OCI-LY1 (cell line): ENCODE data around the gene STRIT1.
A peak's percentile ranks its signal among the peaks of the same experiment; 100 is the strongest.

Experiments used
- H2AFZ ChIP-seq: fragments of 200-600 bp; sonication (generic), shearing (Covaris generic); 2 replicates; pipeline ENCODE4 v1.6.0; 2014; ENCODE audit warnings: antibody characterized with exemption, mild to moderate bottlenecking, low read length
- H3F3A ChIP-seq: fragments of 200-600 bp; sonication (generic), shearing (Covaris generic); 2 replicates; pipeline ENCODE4 v1.6.0; 2014; ENCODE audit warnings: mild to moderate bottlenecking, antibody characterized with exemption, low read length, moderate library complexity; ENCODE audit not compliant: insufficient read depth
- H3K27ac ChIP-seq: fragments of 200-600 bp; sonication (generic); 2 replicates; pipeline ENCODE4 v1.5.1; 2014; ENCODE audit warnings: low read length, mixed run types, mild to moderate bottlenecking, low read depth; ENCODE audit not compliant: poor library complexity, severe bottlenecking
- H3K27me3 ChIP-seq: fragments of 200-600 bp; sonication (generic); 2 replicates; pipeline ENCODE4 v1.6.0; 2014; ENCODE audit warnings: antibody characterized with exemption, mild to moderate bottlenecking, low read length, moderate library complexity; ENCODE audit not compliant: insufficient read depth
- H3K36me3 ChIP-seq: fragments of 200-600 bp; sonication (generic); 2 replicates; pipeline ENCODE4 v1.6.1; 2014; ENCODE audit warnings: mild to moderate bottlenecking, antibody characterized with exemption, low read length, moderate library complexity, mixed read lengths; ENCODE audit not compliant: insufficient read depth
- H3K4me1 ChIP-seq: fragments of 200-600 bp; sonication (generic); 2 replicates; pipeline ENCODE4 v1.5.1; 2014; ENCODE audit warnings: mild to moderate bottlenecking, low read length, moderate library complexity; ENCODE audit not compliant: insufficient read depth, severe bottlenecking
- H3K4me2 ChIP-seq: fragments of 200-600 bp; sonication (generic), shearing (Covaris generic); 2 replicates; pipeline ENCODE4 v1.6.1; 2014; ENCODE audit warnings: low read length
- H3K4me3 ChIP-seq: fragments of 200-600 bp; sonication (generic); 2 replicates; pipeline ENCODE4 v1.5.1; 2014; ENCODE audit warnings: low read length, low read depth, mild to moderate bottlenecking, mixed read lengths; ENCODE audit not compliant: poor library complexity, severe bottlenecking
- H3K79me2 ChIP-seq: fragments of 200-600 bp; shearing (Covaris generic); 2 replicates; pipeline ENCODE4 v1.6.1; 2016; ENCODE audit warnings: mixed run types, low read length, mixed read lengths; ENCODE audit not compliant: insufficient read depth
- H3K9ac ChIP-seq: fragments of 200-600 bp; sonication (generic), shearing (Covaris generic); 2 replicates; pipeline ENCODE4 v1.6.1; 2014; ENCODE audit warnings: mild to moderate bottlenecking, low read length, mixed read lengths
- H3K9me2 ChIP-seq: fragments of 200-600 bp; sonication (generic), shearing (Covaris generic); 2 replicates; pipeline ENCODE4 v1.6.1; 2014; ENCODE audit warnings: low read depth, mild to moderate bottlenecking, low read length, mixed read lengths
- H3K9me3 ChIP-seq: fragments of 200-600 bp; shearing (Covaris generic); 2 replicates; pipeline ENCODE4 v1.6.1; 2014; ENCODE audit warnings: low read length, mixed read lengths
- H4K20me1 ChIP-seq: fragments of 200-600 bp; sonication (generic), shearing (Covaris generic); 2 replicates; pipeline ENCODE4 v1.6.0; 2016; ENCODE audit warnings: mild to moderate bottlenecking, low read length; ENCODE audit not compliant: insufficient read depth
- EZH2 ChIP-seq: fragments of 200-600 bp; sonication (generic), shearing (Covaris generic); IDR thresholded peaks from 2 replicates; pipeline ENCODE4 v1.8.0; 2017; ENCODE audit warnings: borderline replicate concordance, mixed run types, mild to moderate bottlenecking, antibody characterized with exemption, low read length, moderate library complexity, mixed read lengths
- TF ChIP-seq, protein P1 (sequence below): fragments of 200-600 bp; sonication (generic), shearing (Covaris generic); IDR thresholded peaks from 2 replicates; pipeline ENCODE4 v1.5.1; 2017; ENCODE audit warnings: mild to moderate bottlenecking, antibody characterized with exemption, low read length, moderate library complexity, mixed read lengths

STRIT1 gene

DNA sequence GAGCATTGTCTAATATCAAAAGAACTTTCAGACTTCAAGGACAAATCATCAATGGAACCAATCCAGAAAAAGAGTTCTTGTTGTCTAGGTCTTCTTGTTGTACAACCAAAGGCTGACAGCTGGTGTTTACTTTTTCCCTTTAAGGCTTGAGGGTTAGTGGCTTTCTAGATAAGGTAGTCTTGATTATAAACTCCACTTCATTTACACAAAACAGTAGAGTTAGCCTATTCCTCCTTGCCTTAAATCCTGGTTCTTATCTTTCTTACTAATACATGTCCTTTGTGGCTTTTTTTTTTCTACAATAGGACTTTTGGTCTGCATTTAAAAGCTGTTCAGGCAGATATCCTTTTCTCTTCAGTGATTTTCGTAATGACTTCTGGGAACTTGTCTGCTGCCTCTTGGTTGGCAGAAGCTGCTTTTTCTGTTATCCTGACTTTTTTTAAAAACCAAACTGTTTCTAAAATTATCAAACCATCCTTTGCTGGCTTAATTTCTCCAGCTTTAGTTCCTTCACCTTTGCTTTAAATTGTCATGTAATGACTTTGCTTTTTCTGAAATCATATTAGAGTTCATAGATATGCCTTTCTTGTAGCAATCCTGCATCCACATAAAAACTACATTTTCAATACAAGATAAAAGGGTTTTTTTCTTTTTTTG lies 44.8 kb downstream of the STRIT1 start:
- no peaks in the 10 kb centered on the region for H3K79me2 ChIP-seq
- H3K4me2 ChIP-seq, result no peak overlapping the region
- no peaks in the 10 kb centered on the region for H3F3A ChIP-seq
- TF ChIP-seq, protein P1, sequence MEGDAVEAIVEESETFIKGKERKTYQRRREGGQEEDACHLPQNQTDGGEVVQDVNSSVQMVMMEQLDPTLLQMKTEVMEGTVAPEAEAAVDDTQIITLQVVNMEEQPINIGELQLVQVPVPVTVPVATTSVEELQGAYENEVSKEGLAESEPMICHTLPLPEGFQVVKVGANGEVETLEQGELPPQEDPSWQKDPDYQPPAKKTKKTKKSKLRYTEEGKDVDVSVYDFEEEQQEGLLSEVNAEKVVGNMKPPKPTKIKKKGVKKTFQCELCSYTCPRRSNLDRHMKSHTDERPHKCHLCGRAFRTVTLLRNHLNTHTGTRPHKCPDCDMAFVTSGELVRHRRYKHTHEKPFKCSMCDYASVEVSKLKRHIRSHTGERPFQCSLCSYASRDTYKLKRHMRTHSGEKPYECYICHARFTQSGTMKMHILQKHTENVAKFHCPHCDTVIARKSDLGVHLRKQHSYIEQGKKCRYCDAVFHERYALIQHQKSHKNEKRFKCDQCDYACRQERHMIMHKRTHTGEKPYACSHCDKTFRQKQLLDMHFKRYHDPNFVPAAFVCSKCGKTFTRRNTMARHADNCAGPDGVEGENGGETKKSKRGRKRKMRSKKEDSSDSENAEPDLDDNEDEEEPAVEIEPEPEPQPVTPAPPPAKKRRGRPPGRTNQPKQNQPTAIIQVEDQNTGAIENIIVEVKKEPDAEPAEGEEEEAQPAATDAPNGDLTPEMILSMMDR, result no peak
- TF ChIP-seq EZH2, result no peak
- no peaks in the 10 kb centered on the region for H3K9me2 ChIP-seq
- H4K20me1 ChIP-seq, result no peaks in the 10 kb centered on the region
- H3K4me1 ChIP-seq, result peaks cover 11% of the 10 kb centered on the region
- H2AFZ ChIP-seq, result no peak overlapping the region
- no peak overlapping the region for H3K9ac ChIP-seq
- no peaks in the 10 kb centered on the region for H3K36me3 ChIP-seq
- no peaks in the 10 kb centered on the region for H3K9me3 ChIP-seq
- H3K4me3 ChIP-seq, result no peak overlapping the region
- H3K27ac ChIP-seq, result no peak overlapping the region
- H3K27me3 ChIP-seq, result no peaks in the 10 kb centered on the region

DNA sequence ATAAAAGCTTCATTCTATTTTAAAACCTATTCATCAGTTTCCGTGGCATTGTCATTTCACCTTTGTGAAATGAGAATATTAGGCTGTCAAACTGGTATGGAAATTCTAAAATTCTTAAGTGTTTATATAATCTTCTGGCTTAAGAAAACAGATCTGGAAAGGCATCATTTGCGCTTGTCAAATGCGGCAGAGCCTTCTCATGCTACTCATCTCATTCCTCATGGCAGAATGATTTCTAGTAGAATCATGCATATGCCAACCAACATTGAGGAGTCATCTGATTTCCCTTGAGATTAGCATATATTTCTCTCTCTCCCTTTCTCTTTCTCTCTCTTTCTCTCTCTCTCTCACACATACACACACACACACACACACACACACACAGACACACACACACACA lies 48.8 kb downstream of the STRIT1 start:
- H3K36me3 ChIP-seq, result no peaks in the 10 kb centered on the region
- H3K4me1 ChIP-seq, result peaks cover 12% of the 10 kb centered on the region
- H3K27ac ChIP-seq, result peak overlapping the region; percentile 9
- H3K4me2 ChIP-seq, result no peak overlapping the region
- no peak overlapping the region for H3K9ac ChIP-seq
- H4K20me1 ChIP-seq, result no peaks in the 10 kb centered on the region
- no peak overlapping the region for H3K4me3 ChIP-seq
- no peaks in the 10 kb centered on the region for H3K27me3 ChIP-seq
- no peak overlapping the region for H2AFZ ChIP-seq
- H3F3A ChIP-seq, result no peaks in the 10 kb centered on the region
- no peaks in the 10 kb centered on the region for H3K79me2 ChIP-seq
- H3K9me3 ChIP-seq, result no peaks in the 10 kb centered on the region
- TF ChIP-seq, protein P1, result no peak
- no peak for TF ChIP-seq EZH2
- no peaks in the 10 kb centered on the region for H3K9me2 ChIP-seq

DNA sequence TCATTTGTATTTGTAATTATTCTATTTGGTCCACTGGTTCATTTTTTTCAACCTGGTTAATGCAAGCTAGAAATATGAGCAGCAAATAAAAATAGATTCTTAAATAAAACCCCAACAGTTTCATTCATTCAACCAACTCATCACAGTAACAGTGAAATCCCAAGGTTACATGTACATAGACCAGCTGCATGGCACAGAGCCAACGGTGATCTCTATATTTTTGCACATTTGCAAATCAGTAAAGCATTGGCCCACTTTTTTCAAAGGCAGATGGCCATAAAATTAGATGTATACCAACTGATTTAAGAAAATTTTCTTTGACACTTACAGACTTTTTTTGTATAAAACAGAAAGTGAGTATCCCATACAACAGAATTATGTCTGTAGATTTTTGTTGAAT lies 49.3 kb downstream of the STRIT1 start:
- Histone ChIP-seq H3K9me3 (no peaks in the 10 kb centered on the region), H3K4me2 (no peak overlapping the region), H3K36me3 (no peaks in the 10 kb centered on the region), H3K9me2 (no peaks in the 10 kb centered on the region), H3K4me1 (peaks cover 12% of the 10 kb centered on the region), H3K27ac (peak overlapping the region; percentile 15), H3F3A (no peaks in the 10 kb centered on the region), H3K4me3 (no peak overlapping the region), H3K79me2 (no peaks in the 10 kb centered on the region), H4K20me1 (no peaks in the 10 kb centered on the region), H3K9ac (no peak overlapping the region), H3K27me3 (no peaks in the 10 kb centered on the region), H2AFZ (0 out of 2 replicates have a peak overlapping the region, but pooled peaks have one; percentile 66)
- TF ChIP-seq EZH2, result no peak
- TF ChIP-seq, protein P1, result no peak
